ENCODE data around the gene SLC12A8. TPM values are rescaled to one million over a fixed set of nuclear protein-coding genes. Genes with fewer than 3 reads are reported as not detected.

Gene SLC12A8
- total RNA-seq, 2 experiments from 2014 or later, result 0.36 to 0.38 TPM

DNA sequence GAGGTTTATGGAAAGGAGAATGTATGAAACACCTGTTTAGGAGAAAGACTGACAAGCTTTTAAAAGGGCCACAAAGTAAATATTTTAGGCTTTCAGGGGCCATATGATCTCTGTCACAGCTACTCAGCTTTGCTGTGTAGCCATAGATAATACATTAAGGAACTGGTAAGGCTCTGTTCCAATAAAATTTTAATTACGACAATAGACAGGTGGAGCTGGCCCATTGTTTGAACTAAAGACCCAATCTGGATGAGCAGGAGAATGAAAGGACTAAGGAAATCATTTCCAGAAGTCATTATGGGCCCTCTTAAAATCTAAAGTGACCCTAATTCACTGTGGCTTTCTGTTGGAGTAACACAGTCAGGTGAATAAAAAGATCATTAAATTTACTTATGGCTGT is 48.5 kb upstream of the SLC12A8 start:
- Histone ChIP-seq H3K4me1 (ENCODE audit: insufficient read depth, low read length) (no peaks in the 10 kb centered on the region), H3K27ac (ENCODE audit: low read depth in 1 of 2, low read length in 2 of 2) (no peak overlapping the region), H3K36me3 (ENCODE audit: insufficient read depth, low read length) (peaks cover 8% of the 10 kb centered on the region), H3K27me3 (ENCODE audit: control insufficient read depth in 1 of 2, insufficient read depth in 2 of 2, low read length in 2 of 2) (no peaks in the 10 kb centered on the region), H3K4me3 (ENCODE audit: low read length) (no peak overlapping the region), H3K9me3 (ENCODE audit: control insufficient read depth in 1 of 2, insufficient read depth in 1 of 2, low read length in 2 of 2) (peaks cover 0 to 11% of the 10 kb centered on the region in 2 experiments)
- Mint-ChIP-seq H3K27me3 (no peaks in the 10 kb centered on the region), H3K36me3 (ENCODE audit: low read depth) (peaks cover 76% of the 10 kb centered on the region), H3K9me3 (peaks cover 6% of the 10 kb centered on the region), H3K4me3 (no peak overlapping the region), H3K27ac (no peak overlapping the region), H3K4me1 (ENCODE audit: low read depth) (peaks cover 10% of the 10 kb centered on the region)
- TF ChIP-seq, protein P1, sequence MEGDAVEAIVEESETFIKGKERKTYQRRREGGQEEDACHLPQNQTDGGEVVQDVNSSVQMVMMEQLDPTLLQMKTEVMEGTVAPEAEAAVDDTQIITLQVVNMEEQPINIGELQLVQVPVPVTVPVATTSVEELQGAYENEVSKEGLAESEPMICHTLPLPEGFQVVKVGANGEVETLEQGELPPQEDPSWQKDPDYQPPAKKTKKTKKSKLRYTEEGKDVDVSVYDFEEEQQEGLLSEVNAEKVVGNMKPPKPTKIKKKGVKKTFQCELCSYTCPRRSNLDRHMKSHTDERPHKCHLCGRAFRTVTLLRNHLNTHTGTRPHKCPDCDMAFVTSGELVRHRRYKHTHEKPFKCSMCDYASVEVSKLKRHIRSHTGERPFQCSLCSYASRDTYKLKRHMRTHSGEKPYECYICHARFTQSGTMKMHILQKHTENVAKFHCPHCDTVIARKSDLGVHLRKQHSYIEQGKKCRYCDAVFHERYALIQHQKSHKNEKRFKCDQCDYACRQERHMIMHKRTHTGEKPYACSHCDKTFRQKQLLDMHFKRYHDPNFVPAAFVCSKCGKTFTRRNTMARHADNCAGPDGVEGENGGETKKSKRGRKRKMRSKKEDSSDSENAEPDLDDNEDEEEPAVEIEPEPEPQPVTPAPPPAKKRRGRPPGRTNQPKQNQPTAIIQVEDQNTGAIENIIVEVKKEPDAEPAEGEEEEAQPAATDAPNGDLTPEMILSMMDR (IDR thresholded peaks at IDR 0.05), result no peak
- ChIA-PET CTCF (no interaction called here), POLR2A (no interaction called here)
- intact Hi-C loops (cut with DNase I, micrococcal nuclease), result no loop called here
- no peak for ATAC-seq (ENCODE audit: poor library complexity)
- no peak for DNase-seq

- Mint-ChIP-seq H3K27me3 (no peaks in the 10 kb centered on the region), H3K36me3 (ENCODE audit: low read depth) (peaks cover 76% of the 10 kb centered on the region), H3K4me1 (ENCODE audit: low read depth) (peaks cover 4% of the 10 kb centered on the region), H3K27ac (no peak overlapping the region), H3K4me3 (no peak overlapping the region), H3K9me3 (peaks cover 6% of the 10 kb centered on the region)
- H3K9me3 ChIP-seq (ENCODE audit: control insufficient read depth in 1 of 2, insufficient read depth in 1 of 2, low read length in 2 of 2), result peaks cover 0 to 12% of the 10 kb centered on the region in 2 experiments
- H3K27ac ChIP-seq (ENCODE audit: low read depth in 1 of 2, low read length in 2 of 2), result no peak overlapping the region
- POLR2A ChIA-PET, result no interaction called here
- H3K4me3 ChIP-seq (ENCODE audit: low read length), result no peak overlapping the region
- DNase-seq (no peak), ATAC-seq (ENCODE audit: poor library complexity) (no peak)
- H3K36me3 ChIP-seq (ENCODE audit: insufficient read depth, low read length), result peaks cover 8% of the 10 kb centered on the region
- no peaks in the 10 kb centered on the region for H3K4me1 ChIP-seq (ENCODE audit: insufficient read depth, low read length)
- TF ChIP-seq, protein P1 (IDR thresholded peaks at IDR 0.05), result no peak
- intact Hi-C loops (cut with DNase I, micrococcal nuclease), result no loop called here
- H3K27me3 ChIP-seq (ENCODE audit: control insufficient read depth in 1 of 2, insufficient read depth in 2 of 2, low read length in 2 of 2), result no peaks in the 10 kb centered on the region
- CTCF ChIA-PET, result no interaction called here
Observed at GRCh38 chr3:125260158-125260557, 47.6 kb upstream of the SLC12A8 start.

DNA sequence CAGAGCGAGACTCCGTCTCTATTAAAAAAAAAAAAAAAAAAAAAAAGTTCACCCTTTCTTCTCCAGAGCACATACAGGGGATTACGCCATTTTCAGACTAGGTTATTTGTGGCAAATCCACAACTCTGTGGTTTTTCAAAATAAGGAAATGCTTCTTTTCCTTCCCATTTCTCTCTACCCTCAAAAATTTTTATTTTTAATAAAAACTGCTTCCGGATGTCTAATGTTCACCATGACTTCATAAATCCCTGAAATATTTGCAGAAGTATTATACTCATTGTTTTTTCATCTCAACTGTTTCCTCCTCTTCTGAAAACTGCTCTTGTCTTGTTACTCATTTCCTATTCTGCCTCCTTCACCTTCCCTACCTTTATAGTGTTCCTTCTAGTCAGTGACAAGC is 45.0 kb upstream of the SLC12A8 start:
- H3K36me3 Mint-ChIP-seq (ENCODE audit: low read depth), result peaks cover 78% of the 10 kb centered on the region
- Histone ChIP-seq H3K4me3 (ENCODE audit: low read length) (no peak overlapping the region), H3K27ac (ENCODE audit: low read depth in 1 of 2, low read length in 2 of 2) (no peak overlapping the region), H3K27me3 (ENCODE audit: control insufficient read depth in 1 of 2, insufficient read depth in 2 of 2, low read length in 2 of 2) (no peaks in the 10 kb centered on the region), H3K36me3 (ENCODE audit: insufficient read depth, low read length) (peaks cover 2% of the 10 kb centered on the region), H3K9me3 (ENCODE audit: control insufficient read depth in 1 of 2, insufficient read depth in 1 of 2, low read length in 2 of 2) (peaks cover 0 to 12% of the 10 kb centered on the region in 2 experiments), H3K4me1 (ENCODE audit: insufficient read depth, low read length) (no peaks in the 10 kb centered on the region)
- ATAC-seq (ENCODE audit: poor library complexity) (no peak), DNase-seq (peak in 1 of 14 experiments; percentile 1)
- H3K27me3 Mint-ChIP-seq, result no peaks in the 10 kb centered on the region
- peaks cover 6% of the 10 kb centered on the region for H3K9me3 Mint-ChIP-seq
- intact Hi-C loops (cut with DNase I, micrococcal nuclease), result no loop called here
- no peak overlapping the region for H3K27ac Mint-ChIP-seq
- TF ChIP-seq, protein P1 (IDR thresholded peaks at IDR 0.05), result no peak
- ChIA-PET POLR2A (no interaction called here), CTCF (no interaction called here)
- no peak overlapping the region for H3K4me3 Mint-ChIP-seq
- peaks cover 4% of the 10 kb centered on the region for H3K4me1 Mint-ChIP-seq (ENCODE audit: low read depth)

All from CD4-positive, alpha-beta T cell (primary cell).